ENCODE data around the gene PYDC1.

PYDC1 gene

GRCh38 chr16:31177136-31177535 is 39.8 kb downstream of the PYDC1 start:
- DNase-seq: peak; percentile 23

- peak; percentile 29 for DNase-seq
These were observed 46.9 kb downstream of the PYDC1 start for GRCh38 chr16:31170048-31170447.

- DNase-seq: no peak
These were observed 48.1 kb downstream of the PYDC1 start for GRCh38 chr16:31168848-31169247.

- no peak for DNase-seq
These were observed 49.6 kb downstream of the PYDC1 start for GRCh38 chr16:31167315-31167714.
